OCI-LY1 (cell line): ENCODE measurements around the gene PCP2.

Experiments
- EZH2 ChIP-seq: fragments of 200-600 bp; sonication (generic), shearing (Covaris generic); IDR thresholded peaks from 2 replicates; pipeline ENCODE4 v1.8.0; 2017; ENCODE audit warnings: borderline replicate concordance, mixed run types, mild to moderate bottlenecking, antibody characterized with exemption, low read length, moderate library complexity, mixed read lengths
- TF ChIP-seq, protein P1 (sequence below): fragments of 200-600 bp; sonication (generic), shearing (Covaris generic); IDR thresholded peaks from 2 replicates; pipeline ENCODE4 v1.5.1; 2017; ENCODE audit warnings: mild to moderate bottlenecking, antibody characterized with exemption, low read length, moderate library complexity, mixed read lengths

- TF ChIP-seq, protein P1, sequence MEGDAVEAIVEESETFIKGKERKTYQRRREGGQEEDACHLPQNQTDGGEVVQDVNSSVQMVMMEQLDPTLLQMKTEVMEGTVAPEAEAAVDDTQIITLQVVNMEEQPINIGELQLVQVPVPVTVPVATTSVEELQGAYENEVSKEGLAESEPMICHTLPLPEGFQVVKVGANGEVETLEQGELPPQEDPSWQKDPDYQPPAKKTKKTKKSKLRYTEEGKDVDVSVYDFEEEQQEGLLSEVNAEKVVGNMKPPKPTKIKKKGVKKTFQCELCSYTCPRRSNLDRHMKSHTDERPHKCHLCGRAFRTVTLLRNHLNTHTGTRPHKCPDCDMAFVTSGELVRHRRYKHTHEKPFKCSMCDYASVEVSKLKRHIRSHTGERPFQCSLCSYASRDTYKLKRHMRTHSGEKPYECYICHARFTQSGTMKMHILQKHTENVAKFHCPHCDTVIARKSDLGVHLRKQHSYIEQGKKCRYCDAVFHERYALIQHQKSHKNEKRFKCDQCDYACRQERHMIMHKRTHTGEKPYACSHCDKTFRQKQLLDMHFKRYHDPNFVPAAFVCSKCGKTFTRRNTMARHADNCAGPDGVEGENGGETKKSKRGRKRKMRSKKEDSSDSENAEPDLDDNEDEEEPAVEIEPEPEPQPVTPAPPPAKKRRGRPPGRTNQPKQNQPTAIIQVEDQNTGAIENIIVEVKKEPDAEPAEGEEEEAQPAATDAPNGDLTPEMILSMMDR: peak; percentile 25; the same call in 1 of the 2 replicates
- no peak for TF ChIP-seq EZH2
These were observed 8.1 kb upstream of the PCP2 start for GRCh38 chr19:7641290-7642276.
